ENCODE measurements around the gene BCL11B. TPM values are rescaled to one million over a fixed set of nuclear protein-coding genes. Genes with fewer than 3 reads are reported as not detected.

The BCL11B gene
- total RNA-seq, 1 experiment from 2014 or later, result 0.84 TPM

- intact Hi-C loops (cut with micrococcal nuclease), result no loop called here
These were observed 93.8 kb downstream of the BCL11B start for GRCh38 chr14:99177886-99178835.

GRCh38 chr14:99177046-99177655 is 94.8 kb downstream of the BCL11B start:
- no TSS peak for BruUV-seq (replicated peaks)
- H3K27ac Mint-ChIP-seq (ENCODE audit: low read depth, unreplicated experiment), result no peak overlapping the region
- H3K9me3 Mint-ChIP-seq (ENCODE audit: unreplicated experiment), result no peaks in the 10 kb centered on the region
- no peaks in the 10 kb centered on the region for H3K36me3 Mint-ChIP-seq (ENCODE audit: insufficient read depth, unreplicated experiment)
- peaks cover 6% of the 10 kb centered on the region for H3K4me1 Mint-ChIP-seq (ENCODE audit: insufficient read depth, unreplicated experiment)
- no peak for TF ChIP-seq CTCF (IDR thresholded peaks at IDR 0.05; ENCODE audit: unreplicated experiment)
- no peak for DNase-seq (ENCODE audit: unreplicated experiment)
- H3K4me3 Mint-ChIP-seq (ENCODE audit: unreplicated experiment), result no peak overlapping the region
- ChIA-PET POLR2A (no interaction called here), CTCF (no interaction called here)
- intact Hi-C loops (cut with micrococcal nuclease), result no loop called here
- H3K27me3 Mint-ChIP-seq (ENCODE audit: insufficient read depth, unreplicated experiment), result no peaks in the 10 kb centered on the region

More at GRCh38 chr14:99177886-99178835, 93.8 kb downstream of the BCL11B start:
- H3K9me3 Mint-ChIP-seq (ENCODE audit: unreplicated experiment), result no peaks in the 10 kb centered on the region
- no peaks in the 10 kb centered on the region for H3K27me3 Mint-ChIP-seq (ENCODE audit: insufficient read depth, unreplicated experiment)
- no peaks in the 10 kb centered on the region for H3K36me3 Mint-ChIP-seq (ENCODE audit: insufficient read depth, unreplicated experiment)
- no peak overlapping the region for H3K4me3 Mint-ChIP-seq (ENCODE audit: unreplicated experiment)
- peaks cover 6% of the 10 kb centered on the region for H3K4me1 Mint-ChIP-seq (ENCODE audit: insufficient read depth, unreplicated experiment)
- no TSS peak for BruUV-seq (replicated peaks)
- POLR2A ChIA-PET, result interaction anchor here (0.7 kb wide), 1 partner anchor 97 kb away, joined by 4 read pairs; no protein-coding TSS in a partner anchor
- H3K27ac Mint-ChIP-seq (ENCODE audit: low read depth, unreplicated experiment), result peak overlapping the region; percentile 9
- no peak for TF ChIP-seq CTCF (IDR thresholded peaks at IDR 0.05; ENCODE audit: unreplicated experiment)
- CTCF ChIA-PET, result no interaction called here
- DNase-seq (ENCODE audit: unreplicated experiment), result no peak

- DNase-seq (ENCODE audit: unreplicated experiment), result no peak
- ChIA-PET CTCF (no interaction called here), POLR2A (no interaction called here)
- TF ChIP-seq CTCF (IDR thresholded peaks at IDR 0.05; ENCODE audit: unreplicated experiment), result no peak
- H3K4me1 Mint-ChIP-seq (ENCODE audit: insufficient read depth, unreplicated experiment), result peaks cover 6% of the 10 kb centered on the region
- H3K36me3 Mint-ChIP-seq (ENCODE audit: insufficient read depth, unreplicated experiment), result no peaks in the 10 kb centered on the region
- intact Hi-C loops (cut with micrococcal nuclease), result no loop called here
- H3K27me3 Mint-ChIP-seq (ENCODE audit: insufficient read depth, unreplicated experiment), result no peaks in the 10 kb centered on the region
- no TSS peak for BruUV-seq (replicated peaks)
- H3K27ac Mint-ChIP-seq (ENCODE audit: low read depth, unreplicated experiment), result no peak overlapping the region
- no peaks in the 10 kb centered on the region for H3K9me3 Mint-ChIP-seq (ENCODE audit: unreplicated experiment)
- no peak overlapping the region for H3K4me3 Mint-ChIP-seq (ENCODE audit: unreplicated experiment)
These were observed 95.6 kb downstream of the BCL11B start for GRCh38 chr14:99176156-99176945.

All from MCF 10A (cell line).